Stimulated activated CD4-positive, alpha-beta T cell treated with anti-CD3 and anti-CD28 coated beads, Interleukin-12 subunit alpha, Interleukin-12 subunit beta, amount 100 ng/mL, for 4 hours (primary cell): ENCODE measurements around the gene NKAIN1.
"Not testable (repeated sequence)": the region's sequence is repeated elsewhere in the genome, so short reads cannot be mapped to it uniquely, and the experiment has no call there.

Experiments
- DNase-seq: peaks from one replicate; pipeline ENCODE4 v3.0.0-alpha.2; 2020

NKAIN1 gene

GRCh38 chr1:31151402-31151801, 88.3 kb downstream of the NKAIN1 start:
- DNase-seq: no peak

DNA sequence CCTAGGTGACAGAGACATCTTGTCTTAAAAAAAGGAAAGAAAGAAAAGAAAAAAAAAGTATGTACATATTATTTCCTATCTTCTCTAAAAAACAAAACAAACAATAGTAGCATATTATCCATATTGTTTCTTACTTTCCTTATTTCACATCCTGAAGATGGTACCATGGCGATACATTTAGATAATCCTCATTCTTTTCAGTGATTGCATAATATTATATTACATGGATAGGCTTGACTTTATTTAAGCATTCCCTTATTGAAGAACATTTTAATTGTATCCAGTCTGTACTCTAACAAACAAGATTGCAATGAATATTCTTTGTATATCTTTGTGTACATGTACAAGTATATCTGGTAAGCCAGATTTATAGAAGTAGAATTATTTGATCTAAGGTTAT, 91.3 kb downstream of the NKAIN1 start:
- DNase-seq: no peak

DNA sequence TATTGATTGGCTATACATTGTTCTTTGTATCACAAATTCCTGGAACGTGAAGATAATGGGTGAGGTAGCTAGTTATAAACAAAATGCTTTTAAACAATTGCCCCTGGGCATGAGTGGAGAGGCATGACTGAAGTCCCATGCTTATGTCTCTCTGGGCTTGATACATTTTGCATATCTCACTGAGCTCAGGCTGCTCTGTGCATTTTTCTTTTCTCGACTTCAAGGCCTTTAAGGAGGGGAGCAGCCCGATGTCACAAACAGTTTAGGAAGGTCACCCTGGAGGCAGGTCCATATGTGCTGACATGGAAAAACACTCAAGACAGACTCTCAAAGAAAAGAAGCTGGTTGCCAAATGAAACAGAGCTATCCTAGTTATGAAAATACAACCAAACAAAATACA, 94.0 kb downstream of the NKAIN1 start:
- DNase-seq: no peak

- no peak for DNase-seq
Measured at GRCh38 chr1:31144442-31144841, 95.2 kb downstream of the NKAIN1 start.

GRCh38 chr1:31143455-31143854, 96.2 kb downstream of the NKAIN1 start:
- no peak for DNase-seq

- no peak for DNase-seq
Measured at GRCh38 chr1:31142406-31142805, 97.3 kb downstream of the NKAIN1 start.

DNA sequence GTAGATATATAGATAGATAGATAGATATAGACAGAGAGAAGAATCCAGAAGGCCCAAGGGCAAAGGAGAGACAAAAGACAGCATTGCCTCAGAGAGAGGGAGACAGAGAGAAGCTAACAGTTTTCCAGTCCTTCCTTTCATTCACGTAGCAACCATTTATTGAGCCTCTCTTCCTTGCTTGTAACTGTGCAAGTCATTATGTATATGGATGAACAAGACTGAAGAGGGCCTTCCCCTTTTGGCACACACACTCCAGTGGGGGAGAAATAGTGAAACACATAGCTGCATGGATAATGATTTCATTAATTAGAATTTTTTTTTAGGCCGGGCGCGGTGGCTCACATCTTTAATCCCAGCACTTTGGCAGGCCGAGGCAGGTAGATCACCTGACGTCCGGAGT, 99.4 kb downstream of the NKAIN1 start:
- no peak for DNase-seq

- DNase-seq: not testable (repeated sequence)
Measured at GRCh38 chr1:31138797-31139521, 100.7 kb downstream of the NKAIN1 start.

- DNase-seq: not testable (repeated sequence)
Measured at GRCh38 chr1:31137873-31138272, 101.8 kb downstream of the NKAIN1 start.

DNA sequence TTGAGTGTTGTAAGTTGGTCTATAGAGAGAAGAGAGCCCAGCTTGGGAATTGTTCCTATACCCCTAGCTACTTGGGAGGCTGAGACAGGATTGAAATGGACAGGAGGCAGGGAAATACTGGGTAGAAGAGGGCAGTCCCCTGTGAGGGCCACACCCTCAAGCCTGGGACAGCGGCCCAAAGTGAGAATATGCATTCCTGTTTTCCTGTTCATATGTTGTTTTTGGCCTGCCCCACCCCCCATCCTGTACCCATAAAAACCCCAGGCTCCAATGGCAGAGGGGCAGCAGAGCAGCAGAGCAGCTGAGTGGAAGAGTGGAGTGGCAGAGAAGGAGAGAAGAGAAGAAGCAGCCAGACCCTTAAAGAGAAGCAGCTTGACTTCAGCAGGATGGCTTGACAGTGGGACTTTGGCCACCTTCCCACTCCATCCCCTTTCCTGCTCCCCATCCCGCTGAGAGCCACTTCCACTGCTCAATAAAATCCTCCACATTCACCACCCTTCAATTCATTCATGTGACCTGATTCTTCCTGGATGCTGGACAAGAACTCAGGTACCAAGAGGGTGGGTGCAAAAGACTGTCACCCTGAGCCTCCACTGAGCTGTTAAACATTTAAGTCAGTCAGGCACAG, 103.6 kb downstream of the NKAIN1 start:
- DNase-seq: no peak

- no peak for DNase-seq
Measured at GRCh38 chr1:31133368-31133767, 106.3 kb downstream of the NKAIN1 start.
